GM12891 (cell line): ENCODE data around the gene DDX4.

Experiments used
- PAX5 ChIP-seq: IDR thresholded peaks from 2 replicates; pipeline ENCODE4 v1.6.1; 2011; ENCODE audit warnings: low read length, moderate library complexity, mild to moderate bottlenecking; ENCODE audit not compliant: insufficient read depth, severe bottlenecking
- POLR2A ChIP-seq: IDR thresholded peaks from 2 replicates; pipeline ENCODE4 v1.6.1; 2011; ENCODE audit warnings: low read depth, low read length, control low read depth
- POLR2AphosphoS5 ChIP-seq: IDR thresholded peaks from 2 replicates; pipeline ENCODE4 v1.6.1; 2011; ENCODE audit warnings: low read depth, low read length, control low read depth
- POU2F2 ChIP-seq: IDR thresholded peaks from 2 replicates; pipeline ENCODE4 v1.6.1; 2011; ENCODE audit warnings: low read depth, mild to moderate bottlenecking, control low read depth, low read length, moderate library complexity
- SPI1 ChIP-seq: IDR thresholded peaks from 2 replicates; pipeline ENCODE4 v1.6.1; 2011; ENCODE audit warnings: low read depth, low read length, control low read depth
- TAF1 ChIP-seq: IDR thresholded peaks from 2 replicates; pipeline ENCODE4 v1.6.1; 2011; ENCODE audit warnings: low read depth, low read length, control low read depth

- TF ChIP-seq POLR2A, result no peak
- no peak for TF ChIP-seq POLR2AphosphoS5
- TF ChIP-seq TAF1, result no peak
- no peak for TF ChIP-seq SPI1
- no peak for TF ChIP-seq PAX5
- TF ChIP-seq POU2F2, result no peak
Measured at GRCh38 chr5:55700745-55701144, 37.1 kb upstream of the DDX4 start.
